RWPE2 (cell line): Measurements from ENCODE around the gene ARAP1.
A peak's percentile ranks its signal among the peaks of the same experiment; 100 is the strongest.

Experiments used
- ATAC-seq: fragments of 200-7000 bp; cut with Tn5 transposase; 3 replicates; pipeline ENCODE4 v1.9.1; 2021; ENCODE audit warnings: low read depth
- DNase-seq: peaks from one replicate; pipeline ENCODE4 v3.0.0-alpha.2; 2020; ENCODE audit warnings: low spot score
- H3K27ac ChIP-seq: fragments of 450-650 bp; 2 replicates; pipeline ENCODE4 v1.5.1; 2017; ENCODE audit warnings: mild to moderate bottlenecking; ENCODE audit not compliant: poor library complexity, severe bottlenecking
- H3K27me3 ChIP-seq: fragments of 250-450 bp; sonication (Bioruptor Pico); 2 replicates; pipeline ENCODE4 v1.5.1; 2021; ENCODE audit warnings: mild to moderate bottlenecking, moderate library complexity; ENCODE audit not compliant: insufficient read depth, poor library complexity, severe bottlenecking
- H3K36me3 ChIP-seq: fragments of 250-450 bp; sonication (Bioruptor Pico); 2 replicates; pipeline ENCODE4 v1.5.1; 2020; ENCODE audit warnings: low read depth, mild to moderate bottlenecking, moderate library complexity
- H3K4me1 ChIP-seq: fragments of 250-450 bp; sonication (Bioruptor Pico); 2 replicates; pipeline ENCODE4 v1.5.1; 2021; ENCODE audit warnings: mild to moderate bottlenecking, moderate library complexity; ENCODE audit not compliant: insufficient read depth, poor library complexity, severe bottlenecking
- H3K4me3 ChIP-seq: fragments of 250-450 bp; sonication (Bioruptor Pico); 2 replicates; pipeline ENCODE4 v1.5.1; 2021; ENCODE audit warnings: mild to moderate bottlenecking, moderate library complexity; ENCODE audit not compliant: severe bottlenecking
- H3K9me3 ChIP-seq: fragments of 250-450 bp; sonication (Bioruptor Pico); 2 replicates; pipeline ENCODE4 v1.5.1; 2021; ENCODE audit warnings: mild to moderate bottlenecking, moderate library complexity; ENCODE audit not compliant: severe bottlenecking
- TF ChIP-seq, protein P1 (sequence below): fragments of 450-650 bp; IDR thresholded peaks from one replicate; pipeline ENCODE4 v1.5.1; 2017; ENCODE audit warnings: mild to moderate bottlenecking, moderate library complexity; ENCODE audit not compliant: poor library complexity, severe bottlenecking

The ARAP1 gene

DNA sequence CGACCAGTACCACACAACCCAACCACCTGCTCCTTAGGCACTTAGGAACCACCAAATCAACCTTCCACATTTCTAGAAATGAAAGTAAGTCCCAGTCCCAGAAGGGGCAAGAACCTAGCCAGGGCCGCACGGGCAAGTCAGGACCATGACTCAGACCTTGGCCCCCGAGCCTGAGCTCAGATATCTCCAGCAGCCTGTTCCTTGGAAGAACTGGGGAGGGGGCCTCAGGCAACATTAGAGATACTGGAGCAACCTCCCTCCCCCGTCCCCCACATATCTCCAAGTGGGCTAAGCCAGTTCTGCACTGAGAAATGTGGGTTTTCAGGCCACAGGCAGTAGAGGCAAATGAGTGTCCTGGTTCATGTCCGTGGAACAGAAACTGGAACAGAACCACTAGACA lies 7.7 kb downstream of the ARAP1 start:
- Histone ChIP-seq H3K4me3 (no peak overlapping the region), H3K27me3 (no peaks in the 10 kb centered on the region), H3K36me3 (no peaks in the 10 kb centered on the region), H3K27ac (no peak overlapping the region), H3K4me1 (peaks cover 36% of the 10 kb centered on the region), H3K9me3 (no peaks in the 10 kb centered on the region)
- no peak for ATAC-seq
- DNase-seq, result no peak
- TF ChIP-seq, protein P1, sequence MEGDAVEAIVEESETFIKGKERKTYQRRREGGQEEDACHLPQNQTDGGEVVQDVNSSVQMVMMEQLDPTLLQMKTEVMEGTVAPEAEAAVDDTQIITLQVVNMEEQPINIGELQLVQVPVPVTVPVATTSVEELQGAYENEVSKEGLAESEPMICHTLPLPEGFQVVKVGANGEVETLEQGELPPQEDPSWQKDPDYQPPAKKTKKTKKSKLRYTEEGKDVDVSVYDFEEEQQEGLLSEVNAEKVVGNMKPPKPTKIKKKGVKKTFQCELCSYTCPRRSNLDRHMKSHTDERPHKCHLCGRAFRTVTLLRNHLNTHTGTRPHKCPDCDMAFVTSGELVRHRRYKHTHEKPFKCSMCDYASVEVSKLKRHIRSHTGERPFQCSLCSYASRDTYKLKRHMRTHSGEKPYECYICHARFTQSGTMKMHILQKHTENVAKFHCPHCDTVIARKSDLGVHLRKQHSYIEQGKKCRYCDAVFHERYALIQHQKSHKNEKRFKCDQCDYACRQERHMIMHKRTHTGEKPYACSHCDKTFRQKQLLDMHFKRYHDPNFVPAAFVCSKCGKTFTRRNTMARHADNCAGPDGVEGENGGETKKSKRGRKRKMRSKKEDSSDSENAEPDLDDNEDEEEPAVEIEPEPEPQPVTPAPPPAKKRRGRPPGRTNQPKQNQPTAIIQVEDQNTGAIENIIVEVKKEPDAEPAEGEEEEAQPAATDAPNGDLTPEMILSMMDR, result no peak

DNA sequence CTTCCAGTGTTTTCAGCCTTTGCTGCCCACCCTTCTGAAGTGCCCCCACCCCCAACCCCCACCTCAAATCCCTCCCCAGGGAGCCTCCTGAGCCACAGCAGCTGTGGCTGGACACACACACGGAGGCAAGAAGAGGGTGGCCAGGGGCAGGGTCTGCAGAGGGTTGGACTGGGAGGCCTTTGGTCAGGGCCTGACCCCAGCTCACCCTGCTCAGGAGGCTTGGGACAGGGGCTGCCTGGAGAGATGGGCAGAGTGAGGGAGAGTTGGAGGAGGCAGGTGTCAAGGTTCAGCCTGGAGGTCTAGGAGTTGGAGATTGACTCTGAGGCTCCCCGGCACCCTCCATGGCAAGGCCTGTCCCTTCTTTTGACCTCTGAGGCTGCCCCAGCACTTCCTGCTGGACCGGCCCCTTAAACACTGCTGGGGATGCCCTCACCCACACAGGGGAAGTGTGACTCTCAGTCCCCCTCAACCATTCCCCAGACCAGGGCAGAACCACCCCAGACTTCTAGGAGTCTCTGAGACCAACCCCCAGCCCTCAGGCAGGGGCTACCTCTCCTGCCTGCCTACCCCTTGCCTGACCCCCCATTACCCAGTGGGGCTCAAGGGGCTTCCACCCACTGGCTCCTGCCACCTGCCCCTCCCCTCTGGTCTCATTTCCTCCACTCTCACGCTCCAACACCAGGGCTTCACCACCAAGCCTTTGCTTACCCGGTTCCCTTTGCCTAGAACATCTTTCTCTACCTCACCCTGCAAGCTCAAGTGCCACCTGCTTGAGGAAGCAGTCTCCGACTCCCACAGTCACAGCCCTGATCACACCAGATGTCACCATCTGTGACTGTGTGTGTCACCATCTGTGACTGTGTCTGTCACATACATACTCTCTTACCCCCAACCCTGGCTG lies 8.6 kb downstream of the ARAP1 start:
- DNase-seq (no peak), ATAC-seq (no peak)
- peaks cover 39% of the 10 kb centered on the region for H3K4me1 ChIP-seq
- H3K4me3 ChIP-seq, result no peak overlapping the region
- H3K36me3 ChIP-seq, result no peaks in the 10 kb centered on the region
- TF ChIP-seq, protein P1, result no peak
- H3K27ac ChIP-seq, result no peak overlapping the region
- no peaks in the 10 kb centered on the region for H3K9me3 ChIP-seq
- H3K27me3 ChIP-seq, result no peaks in the 10 kb centered on the region

DNA sequence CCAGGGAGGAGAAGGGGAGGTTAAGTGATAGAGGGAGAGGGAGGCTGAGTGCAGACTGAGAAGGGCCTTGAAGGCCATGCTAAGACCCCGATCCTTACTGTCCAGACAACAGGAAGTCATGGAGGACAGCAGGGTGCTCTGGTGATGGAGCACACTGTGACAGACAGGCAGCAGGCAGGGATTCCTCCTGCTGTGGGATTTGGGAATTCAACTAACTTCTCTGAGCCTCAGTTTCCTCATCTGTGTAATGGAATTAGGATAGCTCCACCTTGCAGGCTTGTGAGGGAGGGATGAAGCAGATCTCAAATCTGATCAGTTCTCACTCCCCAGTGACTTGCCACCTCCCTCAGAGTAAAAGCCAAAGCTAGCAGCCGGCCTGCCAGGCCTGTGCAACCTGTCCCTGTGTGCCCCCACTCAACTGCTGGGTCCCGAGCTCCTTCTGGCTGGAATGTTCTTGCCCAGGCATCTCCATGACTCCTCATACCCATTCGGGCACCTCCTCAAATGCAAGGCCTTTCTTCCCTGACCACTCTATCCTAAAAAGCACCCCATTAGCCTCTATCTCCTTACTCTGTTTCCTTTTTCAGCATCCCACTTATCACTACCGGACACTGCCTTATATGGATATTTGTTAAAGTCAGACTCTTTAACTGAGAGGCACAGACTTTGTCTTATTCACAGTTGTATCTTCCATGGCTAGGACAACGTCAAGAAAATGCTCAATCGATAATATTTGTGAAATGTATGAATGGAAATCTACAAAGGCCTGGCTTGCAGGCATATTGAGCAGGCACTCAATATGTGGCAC lies 9.5 kb downstream of the ARAP1 start:
- ATAC-seq (no peak), DNase-seq (no peak)
- H3K9me3 ChIP-seq, result no peaks in the 10 kb centered on the region
- no peaks in the 10 kb centered on the region for H3K27me3 ChIP-seq
- H3K4me1 ChIP-seq, result peaks cover 47% of the 10 kb centered on the region
- TF ChIP-seq, protein P1, result no peak
- no peak overlapping the region for H3K4me3 ChIP-seq
- H3K36me3 ChIP-seq, result no peaks in the 10 kb centered on the region
- peak overlapping the region; percentile 66 for H3K27ac ChIP-seq

DNA sequence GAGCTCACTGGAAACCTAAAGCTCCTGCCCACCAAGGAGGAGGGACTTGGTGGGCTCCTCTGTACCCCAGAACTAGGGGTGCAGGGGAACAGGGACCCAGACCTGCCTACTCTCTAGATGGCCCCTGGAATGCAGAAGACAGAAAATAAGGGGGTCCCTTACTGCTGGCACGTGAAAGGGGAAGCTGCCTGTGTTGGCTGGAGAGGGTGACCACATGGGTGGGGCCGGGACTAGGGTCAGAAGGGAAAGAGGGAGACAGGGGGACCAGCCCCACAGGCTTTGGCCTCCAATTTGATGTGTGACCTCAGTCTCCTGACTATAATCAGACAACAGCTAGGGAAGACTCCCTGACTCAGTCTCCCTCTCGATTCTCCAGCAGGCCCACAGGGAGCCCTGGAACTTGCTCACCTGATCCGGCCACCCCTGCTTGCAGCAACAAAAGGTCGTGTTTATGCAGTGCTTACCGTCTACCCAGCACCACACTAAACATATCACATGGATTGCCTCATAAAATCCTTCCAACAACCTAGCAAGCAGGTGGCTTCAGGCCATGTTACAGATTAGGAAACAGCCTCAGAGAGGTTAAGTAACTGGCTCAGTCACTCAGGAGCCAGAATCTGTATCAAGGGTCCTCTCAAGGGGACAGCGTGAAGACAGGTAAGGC lies 10.2 kb downstream of the ARAP1 start:
- H3K4me3 ChIP-seq, result no peak overlapping the region
- no peaks in the 10 kb centered on the region for H3K27me3 ChIP-seq
- H3K27ac ChIP-seq, result peak overlapping the region; percentile 66
- no peaks in the 10 kb centered on the region for H3K9me3 ChIP-seq
- TF ChIP-seq, protein P1, result no peak
- no peak for DNase-seq
- no peaks in the 10 kb centered on the region for H3K36me3 ChIP-seq
- no peak for ATAC-seq
- peaks cover 54% of the 10 kb centered on the region for H3K4me1 ChIP-seq
